GM21576 (cell line): ENCODE results near the gene VWA5A.
"Not testable (repeated sequence)": the region's sequence is repeated elsewhere in the genome, so short reads cannot be mapped to it uniquely, and the experiment has no call there.

ENCODE experiments used
- ATAC-seq: cut with Tn5 transposase; IDR thresholded peaks from one replicate; pipeline ENCODE4 v1.9.1; 2021; ENCODE audit warnings: mild to moderate bottlenecking, moderate library complexity; ENCODE audit not compliant: unreplicated experiment

VWA5A gene

DNA sequence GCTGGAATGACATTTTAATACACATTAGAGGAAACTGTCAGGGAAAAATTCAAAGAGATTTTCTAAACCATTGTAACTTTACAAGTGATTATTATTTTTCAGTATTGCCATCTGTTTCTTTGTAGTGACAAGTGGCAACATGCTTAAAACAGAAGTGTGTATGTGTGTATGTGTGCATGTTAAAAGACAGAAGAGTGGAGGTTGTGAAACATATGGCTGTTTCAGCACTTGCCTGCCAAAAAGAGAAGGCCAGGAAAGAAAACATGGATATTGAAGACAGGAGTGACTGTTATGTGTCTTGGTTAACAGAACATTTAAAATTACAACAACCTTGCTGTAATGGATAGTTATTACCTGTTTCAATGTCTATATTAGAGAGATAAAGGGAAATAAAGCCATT is 24.3 kb upstream of the VWA5A start:
- ATAC-seq: no peak

- ATAC-seq: no peak
These were observed 21.9 kb upstream of the VWA5A start for GRCh38 chr11:124093330-124093729.

- ATAC-seq: no peak
These were observed 20.5 kb upstream of the VWA5A start for GRCh38 chr11:124094731-124095130.

DNA sequence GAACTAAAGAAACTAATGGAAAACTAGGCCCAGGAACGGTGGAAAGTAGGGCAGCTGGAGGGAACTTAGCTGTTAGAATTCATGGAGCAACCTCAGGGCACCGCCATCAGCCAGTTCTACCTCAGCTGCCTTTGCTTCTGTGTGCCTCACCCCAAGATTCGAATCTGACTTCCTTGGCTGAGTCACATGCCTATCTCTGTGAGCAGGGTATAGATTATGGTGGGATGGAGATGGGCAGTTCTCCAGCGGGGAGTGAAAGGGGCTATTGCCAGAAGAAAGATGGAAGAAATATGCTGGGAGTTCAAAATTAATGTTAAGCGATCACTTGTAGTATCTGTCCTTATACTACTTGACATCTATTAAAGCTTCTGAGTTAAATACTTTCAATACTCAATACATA is 18.9 kb upstream of the VWA5A start:
- ATAC-seq: no peak

DNA sequence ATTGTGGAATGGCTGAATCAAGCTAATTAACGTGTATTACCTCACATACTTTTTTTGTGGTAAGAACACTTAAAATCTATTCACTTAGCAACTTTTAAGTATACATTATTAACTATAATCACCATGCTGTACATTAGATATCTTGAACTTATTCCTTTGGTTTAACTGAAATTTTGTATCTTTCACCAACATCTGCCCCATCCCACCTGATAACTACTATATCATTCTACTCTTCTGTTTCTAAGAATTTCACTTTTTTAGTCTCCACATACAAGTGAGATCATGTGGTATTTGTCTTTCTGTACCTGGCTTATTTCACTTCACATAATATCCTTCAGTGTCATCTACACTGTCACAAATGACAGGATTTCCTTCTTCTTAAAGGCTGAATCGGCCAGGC is 17.1 kb upstream of the VWA5A start:
- ATAC-seq: no peak

- ATAC-seq: no peak
These were observed 13.5 kb upstream of the VWA5A start for GRCh38 chr11:124101737-124102136.

DNA sequence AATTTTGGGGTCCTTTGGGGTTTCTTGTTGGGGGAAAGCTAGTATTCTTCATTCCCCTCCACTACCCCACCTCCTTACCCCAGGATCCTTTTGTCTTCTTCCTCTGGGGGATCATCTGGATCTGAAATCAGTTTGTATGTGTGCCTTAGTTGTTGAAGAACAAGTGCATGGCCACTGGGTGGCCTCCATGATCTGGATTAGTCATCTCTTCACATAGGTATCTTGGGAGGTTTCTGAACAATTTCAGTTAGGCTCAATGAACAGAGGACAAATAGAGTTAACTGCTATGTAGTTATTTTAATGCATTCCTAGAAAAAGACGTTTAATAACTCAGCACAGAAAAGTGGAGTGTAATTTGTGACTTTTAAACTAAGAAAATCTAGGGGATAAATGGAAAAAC is 7.1 kb upstream of the VWA5A start:
- no peak for ATAC-seq

DNA sequence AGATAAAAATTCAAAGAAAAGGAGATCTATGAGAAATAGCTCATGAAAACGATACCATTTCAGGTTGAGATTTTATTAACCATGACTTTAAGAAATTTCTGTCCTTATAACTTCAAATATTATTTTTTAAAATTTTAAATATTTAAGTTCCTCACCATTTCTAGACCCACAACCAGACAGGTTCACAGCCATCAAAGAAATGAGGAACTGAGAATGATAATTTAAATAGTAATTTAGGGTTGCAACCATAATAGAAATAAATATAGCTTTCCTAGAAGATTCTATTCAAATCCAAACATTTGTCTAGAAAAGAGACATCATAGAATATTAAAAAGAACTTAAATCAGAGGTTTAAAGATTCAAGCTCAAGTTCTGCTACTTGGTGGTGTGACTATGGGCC is 5.9 kb upstream of the VWA5A start:
- ATAC-seq: no peak

- ATAC-seq: no peak
These were observed 5.0 kb upstream of the VWA5A start for GRCh38 chr11:124110201-124110600.

DNA sequence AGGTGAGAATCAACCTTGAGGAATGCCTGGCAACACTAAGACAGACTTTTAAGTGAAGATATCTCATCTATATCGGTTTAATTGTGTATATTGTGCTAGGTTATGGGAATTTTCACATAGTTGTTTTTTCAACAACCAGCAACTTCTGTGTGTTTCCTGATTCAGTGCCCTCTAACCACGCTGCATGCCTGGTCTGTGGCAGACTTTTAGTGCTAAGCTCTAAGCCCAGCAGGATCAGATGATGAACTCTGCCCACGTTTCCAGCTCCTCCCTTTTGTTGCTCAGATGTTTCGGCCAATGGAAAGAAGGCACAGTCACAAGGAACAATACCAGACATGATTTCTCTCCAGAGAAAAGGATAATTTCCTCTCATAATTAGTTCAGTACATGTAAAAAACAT is 1.4 kb upstream of the VWA5A start:
- no peak for ATAC-seq

DNA sequence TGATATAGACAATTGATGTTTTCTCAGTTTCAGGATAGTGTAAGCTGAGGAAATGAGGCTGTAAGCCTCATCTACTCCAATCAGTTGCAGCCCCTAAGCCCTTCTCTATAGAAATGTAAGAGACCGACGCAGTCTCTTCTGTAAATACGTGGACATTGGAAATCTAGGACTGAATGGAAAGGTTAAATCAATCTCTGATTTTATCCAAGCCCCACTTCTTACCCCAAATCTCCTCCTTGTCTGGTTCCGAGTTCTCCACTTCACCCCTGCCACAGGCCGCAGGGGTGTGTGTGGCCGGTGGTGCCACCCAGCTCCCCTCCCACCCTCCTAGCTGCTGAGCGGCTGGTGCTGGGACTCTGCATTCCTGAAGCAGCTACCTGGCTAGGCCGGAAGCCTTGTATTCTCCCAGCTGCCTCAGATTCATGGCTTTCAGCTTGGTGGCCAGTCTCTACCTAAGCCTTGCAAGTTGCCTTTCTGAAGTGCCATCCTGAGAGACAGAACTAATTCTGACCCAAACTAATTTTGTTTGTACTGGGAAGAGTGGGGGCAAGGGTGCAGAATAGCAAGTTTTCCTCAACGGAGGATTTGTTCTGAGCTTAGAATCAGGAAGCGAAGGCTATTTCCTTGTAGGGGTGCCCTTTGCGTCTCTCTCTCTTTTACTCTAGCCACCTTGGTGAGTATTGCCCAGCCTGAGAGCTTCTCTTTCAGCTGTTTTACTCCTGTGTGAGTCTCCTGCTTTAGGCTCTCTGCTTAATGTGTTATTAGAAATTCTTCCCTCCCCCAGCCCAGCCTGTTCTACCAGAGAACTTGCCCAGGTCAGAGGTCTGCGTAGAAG is 749 bp downstream of the VWA5A start:
- ATAC-seq: no peak

- ATAC-seq: no peak
These were observed 3.9 kb downstream of the VWA5A start for GRCh38 chr11:124119103-124119502.

GRCh38 chr11:124120891-124121290 is 5.6 kb downstream of the VWA5A start:
- ATAC-seq: no peak

DNA sequence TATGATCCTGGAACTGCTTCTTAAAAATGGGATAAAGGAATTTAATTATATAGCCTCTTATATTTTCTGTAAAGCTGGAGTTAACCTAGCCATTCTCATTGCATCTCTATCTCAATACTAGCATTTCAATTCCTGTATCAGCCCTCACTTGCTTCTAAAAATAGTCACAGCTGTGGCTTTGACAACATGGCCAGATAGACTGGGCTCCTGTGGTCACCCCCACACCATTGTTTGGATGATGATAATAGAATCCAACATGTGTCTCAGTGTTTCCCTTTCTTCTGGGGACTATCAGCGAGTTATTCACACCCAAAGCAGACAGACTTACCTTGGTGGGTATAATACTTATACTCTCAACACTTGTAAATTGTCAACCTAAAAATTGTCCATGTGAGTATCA is 6.9 kb downstream of the VWA5A start:
- ATAC-seq: no peak

- no peak for ATAC-seq
These were observed 8.4 kb downstream of the VWA5A start for GRCh38 chr11:124123622-124124021.

GRCh38 chr11:124127134-124127533 is 11.9 kb downstream of the VWA5A start:
- not testable (repeated sequence) for ATAC-seq

- ATAC-seq: no peak
These were observed 27.8 kb downstream of the VWA5A start for GRCh38 chr11:124143034-124143433.

DNA sequence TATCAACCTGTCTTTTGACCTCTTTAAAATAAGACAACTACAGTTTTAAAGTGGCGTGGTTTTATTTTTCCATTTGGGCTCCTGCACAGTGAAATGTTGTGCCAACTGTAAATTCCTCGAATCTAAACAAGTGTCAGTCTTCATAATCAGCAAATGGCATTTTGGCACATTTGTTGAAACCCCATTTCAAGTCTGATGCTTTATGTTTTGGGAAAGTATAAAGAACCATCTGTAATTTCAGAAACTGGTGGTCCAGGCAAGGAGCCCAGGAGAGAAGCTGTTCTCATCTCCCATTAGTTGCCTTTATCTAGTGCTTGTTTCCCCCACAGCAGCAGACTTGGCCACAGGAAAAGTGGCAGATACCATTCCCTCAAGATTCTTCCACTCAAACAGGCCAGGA is 32.7 kb downstream of the VWA5A start:
- ATAC-seq: no peak

GRCh38 chr11:124150684-124151083 is 35.4 kb downstream of the VWA5A start:
- no peak for ATAC-seq

- no peak for ATAC-seq
These were observed 37.6 kb downstream of the VWA5A start for GRCh38 chr11:124152770-124153407.

DNA sequence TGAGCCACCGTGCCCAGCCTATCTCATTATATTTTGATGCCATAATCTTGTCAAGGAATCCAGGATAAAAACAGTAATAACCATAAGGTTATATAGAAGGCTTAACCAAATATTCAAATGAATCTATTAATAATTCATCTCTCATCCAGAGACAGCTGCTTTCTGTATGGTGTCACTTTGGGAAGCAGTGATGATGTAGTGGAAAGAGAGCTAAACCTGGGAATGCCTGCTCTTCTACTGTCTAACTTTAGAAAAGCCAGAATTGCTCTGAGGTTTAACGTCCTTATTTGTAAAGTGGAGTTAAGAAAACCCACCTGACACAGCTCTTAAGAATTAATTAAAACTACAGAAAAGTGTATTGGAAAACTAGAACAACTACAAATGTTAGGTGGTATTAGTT is 38.6 kb downstream of the VWA5A start:
- ATAC-seq: no peak

- ATAC-seq: no peak
These were observed 44.2 kb downstream of the VWA5A start for GRCh38 chr11:124159481-124159880.

DNA sequence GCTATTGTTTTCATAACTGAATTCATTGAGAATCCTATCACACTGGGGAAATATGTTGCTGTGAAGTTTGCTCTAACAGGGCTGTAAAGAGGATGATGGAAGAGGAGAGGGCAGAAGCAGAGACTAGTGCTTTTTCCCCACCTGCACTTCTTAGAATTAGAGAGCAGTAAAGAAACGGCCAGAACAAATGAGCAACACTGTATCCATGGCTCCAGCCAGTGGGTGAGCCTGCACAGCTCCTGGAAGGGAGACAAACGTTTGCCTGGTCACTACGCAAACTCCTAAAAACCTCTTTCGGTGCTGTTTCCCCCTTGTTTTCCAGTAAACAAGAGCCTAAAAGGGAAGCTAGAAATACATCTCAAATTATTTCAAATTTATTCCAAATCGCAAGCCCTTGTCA is 45.7 kb downstream of the VWA5A start:
- no peak for ATAC-seq
